Muscle of back (tissue), 11 donors: ENCODE results near the gene CD8A. TPM values are rescaled to one million over a fixed set of nuclear protein-coding genes. Genes with fewer than 3 reads are reported as not detected.
"Not testable (repeated sequence)": the region's sequence is repeated elsewhere in the genome, so short reads cannot be mapped to it uniquely, and the experiment has no call there.

Experiments used
- DNase-seq, 3 donors: peaks; one replicate each; pipeline versions ENCODE4 v3.0.0 to v3.0.0-alpha.2; 2013
- polyA plus RNA-seq, 10 donors: library from polyadenylated mRNA; unstranded; fragments of 120-200 nt; gene quantifications; one replicate each; pipeline ENCODE4 v1.2.1, GENCODE V29; 2013; ENCODE audit not compliant: insufficient read length in 10 of 10

The CD8A gene
- polyA plus RNA-seq, 10 donors: 0.12 to 0.80 (median 0.23) TPM

GRCh38 chr2:86779971-86780370 lies 10.7 kb downstream of the CD8A start:
- no peak for DNase-seq

GRCh38 chr2:86778957-86779356 lies 11.8 kb downstream of the CD8A start:
- DNase-seq: no peak

GRCh38 chr2:86776532-86776931 lies 14.2 kb downstream of the CD8A start:
- DNase-seq: no peak

GRCh38 chr2:86775338-86775737 lies 15.4 kb downstream of the CD8A start:
- no peak for DNase-seq

GRCh38 chr2:86774862-86775261 lies 15.9 kb downstream of the CD8A start:
- DNase-seq: no peak

GRCh38 chr2:86772611-86773010 lies 18.1 kb downstream of the CD8A start:
- no peak for DNase-seq

GRCh38 chr2:86770816-86771301 lies 19.9 kb downstream of the CD8A start:
- DNase-seq: no peak

GRCh38 chr2:86769838-86770237 lies 20.9 kb downstream of the CD8A start:
- no peak for DNase-seq

- no peak for DNase-seq
Observed at GRCh38 chr2:86768189-86768949, 22.3 kb downstream of the CD8A start.

GRCh38 chr2:86765310-86765695 lies 25.4 kb downstream of the CD8A start:
- DNase-seq: no peak

GRCh38 chr2:86764661-86765309 lies 25.9 kb downstream of the CD8A start:
- DNase-seq: peak; percentile 12 to 54 (median 24)

GRCh38 chr2:86760371-86760770 lies 30.3 kb downstream of the CD8A start:
- no peak for DNase-seq

- no peak for DNase-seq
Observed at GRCh38 chr2:86758405-86758804, 32.3 kb downstream of the CD8A start.

- DNase-seq: no peak
Observed at GRCh38 chr2:86753606-86754005, 37.1 kb downstream of the CD8A start.

- DNase-seq: no peak
Observed at GRCh38 chr2:86752934-86753333, 37.8 kb downstream of the CD8A start.

GRCh38 chr2:86751778-86752177 lies 38.9 kb downstream of the CD8A start:
- DNase-seq: no peak

GRCh38 chr2:86750240-86750839 lies 40.4 kb downstream of the CD8A start:
- no peak for DNase-seq

GRCh38 chr2:86747711-86748639 lies 42.7 kb downstream of the CD8A start:
- peak in 2 of 3 donors; percentile 14 to 56 for DNase-seq

- DNase-seq: no peak
Observed at GRCh38 chr2:86746939-86747338, 43.8 kb downstream of the CD8A start.

GRCh38 chr2:86744152-86744551 lies 46.6 kb downstream of the CD8A start:
- DNase-seq: no peak

GRCh38 chr2:86741889-86742498 lies 48.7 kb downstream of the CD8A start:
- DNase-seq: not testable (repeated sequence)
